Stimulated activated CD8-positive, alpha-beta memory T cell treated with anti-CD3 and anti-CD28 coated beads, Interleukin-4, amount 100 ng/mL, for 1 hour (primary cell): ENCODE data around the gene CRIM1.
"Not testable (repeated sequence)": the region's sequence is repeated elsewhere in the genome, so short reads cannot be mapped to it uniquely, and the experiment has no call there.

Experiments
- DNase-seq, 2 donors: peaks; one replicate each; pipeline ENCODE4 v3.0.0-alpha.2; 2020; ENCODE audit warnings: low read depth in 2 of 2, low spot score in 1 of 2

The CRIM1 gene

GRCh38 chr2:36352701-36353100 is 2.9 kb upstream of the CRIM1 start:
- no peak for DNase-seq

GRCh38 chr2:36354811-36355150 is 797 bp upstream of the CRIM1 start:
- DNase-seq: no peak

- DNase-seq: no peak
Observed at GRCh38 chr2:36355890-36356297, 316 bp downstream of the CRIM1 start.

- no peak for DNase-seq
Observed at GRCh38 chr2:36356298-36356989, 866 bp downstream of the CRIM1 start.

GRCh38 chr2:36356990-36357846 is 1.6 kb downstream of the CRIM1 start:
- no peak for DNase-seq

- DNase-seq: no peak
Observed at GRCh38 chr2:36357847-36358659, 2.5 kb downstream of the CRIM1 start.

- no peak for DNase-seq
Observed at GRCh38 chr2:36359067-36359466, 3.5 kb downstream of the CRIM1 start.

GRCh38 chr2:36360063-36360462 is 4.5 kb downstream of the CRIM1 start:
- DNase-seq: no peak

- DNase-seq: no peak
Observed at GRCh38 chr2:36360834-36361233, 5.3 kb downstream of the CRIM1 start.

- DNase-seq: no peak
Observed at GRCh38 chr2:36361396-36361795, 5.8 kb downstream of the CRIM1 start.

GRCh38 chr2:36362291-36362690 is 6.7 kb downstream of the CRIM1 start:
- DNase-seq: no peak

GRCh38 chr2:36363085-36363484 is 7.5 kb downstream of the CRIM1 start:
- DNase-seq: not testable (repeated sequence)

GRCh38 chr2:36366491-36367120 is 11.0 kb downstream of the CRIM1 start:
- no peak for DNase-seq

GRCh38 chr2:36367486-36367885 is 11.9 kb downstream of the CRIM1 start:
- no peak for DNase-seq

GRCh38 chr2:36367895-36368353 is 12.3 kb downstream of the CRIM1 start:
- DNase-seq: no peak

- DNase-seq: no peak
Observed at GRCh38 chr2:36368438-36368837, 12.9 kb downstream of the CRIM1 start.

GRCh38 chr2:36369163-36369562 is 13.6 kb downstream of the CRIM1 start:
- DNase-seq: no peak

GRCh38 chr2:36369716-36370115 is 14.1 kb downstream of the CRIM1 start:
- no peak for DNase-seq

- DNase-seq: no peak
Observed at GRCh38 chr2:36370281-36370680, 14.7 kb downstream of the CRIM1 start.

- no peak for DNase-seq
Observed at GRCh38 chr2:36371070-36371874, 15.7 kb downstream of the CRIM1 start.
